PC-9 (cell line): ENCODE results near the gene GPC1. TPM values are rescaled to one million over a fixed set of nuclear protein-coding genes. Genes with fewer than 3 reads are reported as not detected.

Source experiments
- BruUV-seq: library from RNA; stranded (reverse); fragments of 400-500 nt; replicated peaks from 2 replicates; lab custom pipeline; 2021; lab: Mats Ljungman, UMichigan
- CTCF ChIA-PET: fragments of 300-600 bp; sonication (Branson Sonifier 250); formaldehyde crosslinking; loops from one replicate; lab custom pipeline; 2022; ENCODE audit warnings: antibody characterized with exemption; lab: Charles Lee
- POLR2A ChIA-PET: fragments of 300-600 bp; sonication (Branson Sonifier 250); formaldehyde crosslinking; loops from one replicate; lab custom pipeline; 2022; ENCODE audit warnings: antibody characterized with exemption; ENCODE audit not compliant: unreplicated experiment; lab: Charles Lee
- DNase-seq, 2 experiments: peaks; one replicate each; pipeline versions ENCODE4 v3.0.0 to v3.0.0-alpha.2; 2015 to 2022; ENCODE audit warnings: mixed read lengths in 1 of 2
- H2AFZ ChIP-seq: fragments of 200-600 bp; sonication (generic); 2 replicates; pipeline ENCODE4 v1.8.1; 2017; ENCODE audit warnings: antibody characterized with exemption
- H3F3A ChIP-seq: fragments of 200-600 bp; sonication (generic); 2 replicates; pipeline ENCODE4 v1.8.1; 2017; ENCODE audit warnings: antibody characterized with exemption, mild to moderate bottlenecking, low read depth; ENCODE audit not compliant: insufficient read depth
- H3K27ac ChIP-seq: fragments of 200-600 bp; sonication (generic); 2 replicates; pipeline ENCODE4 v1.6.1; 2016; ENCODE audit warnings: mixed run types
- H3K27me3 ChIP-seq: fragments of 200-600 bp; sonication (generic); 2 replicates; pipeline ENCODE4 v1.6.1; 2016; ENCODE audit warnings: low read depth, mixed run types; ENCODE audit not compliant: insufficient read depth
- H3K36me3 ChIP-seq: fragments of 200-600 bp; sonication (generic); 2 replicates; pipeline ENCODE4 v1.6.1; 2016; ENCODE audit warnings: low read depth, mixed run types
- H3K4me1 ChIP-seq: fragments of 200-600 bp; sonication (generic); replicated peaks from 2 replicates; pipeline ENCODE4 v1.6.1; 2016; ENCODE audit warnings: mixed run types; ENCODE audit not compliant: insufficient read depth
- H3K4me2 ChIP-seq: fragments of 200-600 bp; sonication (generic); 2 replicates; pipeline ENCODE4 v1.6.1; 2017; ENCODE audit warnings: mixed run types
- H3K4me3 ChIP-seq: fragments of 200-600 bp; sonication (generic); 2 replicates; pipeline ENCODE4 v1.6.1; 2016; ENCODE audit warnings: mixed run types
- H3K79me2 ChIP-seq: fragments of 200-600 bp; sonication (generic); 2 replicates; pipeline ENCODE4 v1.6.1; 2017; ENCODE audit warnings: low read depth, mixed run types
- H3K9me2 ChIP-seq: fragments of 200-600 bp; sonication (generic); 2 replicates; pipeline ENCODE4 v1.8.1; 2017; ENCODE audit warnings: mild to moderate bottlenecking; ENCODE audit not compliant: insufficient read depth
- H3K9me3 ChIP-seq: fragments of 200-600 bp; sonication (generic); 2 replicates; pipeline ENCODE4 v1.8.1; 2016; ENCODE audit warnings: low read depth; ENCODE audit not compliant: insufficient read depth
- H4K20me1 ChIP-seq: fragments of 200-600 bp; sonication (generic); 2 replicates; pipeline ENCODE4 v1.8.1; 2017; ENCODE audit not compliant: insufficient read depth
- CTCF ChIP-seq: fragments of 200-600 bp; sonication (generic); conservative IDR thresholded peaks from 2 replicates; pipeline ENCODE4 v1.6.1; 2017; ENCODE audit warnings: mixed run types, antibody characterized with exemption, mild to moderate bottlenecking, moderate library complexity
- EZH2 ChIP-seq: fragments of 200-600 bp; sonication (generic); IDR thresholded peaks from 2 replicates; pipeline ENCODE4 v1.8.0; 2017; ENCODE audit warnings: antibody characterized with exemption, low read depth
- intact Hi-C: fragments of 100-400 bp; cut with micrococcal nuclease; formaldehyde crosslinking; loops from one replicate; pipeline ENCODE4 v1.10.0; 2022; ENCODE audit not compliant: unreplicated experiment
- total RNA-seq: library from RNA; stranded (reverse); gene quantifications from 2 replicates; pipeline ENCODE4 v1.2.3, GENCODE V29; 2021

Gene GPC1
- total RNA-seq, 1 experiment from 2014 or later = 302 TPM

- H3K9me3 ChIP-seq = no peaks in the 10 kb centered on the region
- ChIA-PET POLR2A (no interaction called here), CTCF (no interaction called here)
- no peak for TF ChIP-seq EZH2
- no peak for TF ChIP-seq CTCF
- no peak for DNase-seq
- H3K4me3 ChIP-seq = no peak overlapping the region
- peaks cover 19% of the 10 kb centered on the region for H4K20me1 ChIP-seq
- no peak overlapping the region for H3K4me2 ChIP-seq
- intact Hi-C loops = no loop called here
- no peak overlapping the region for H3K27ac ChIP-seq
- H3K79me2 ChIP-seq = no peaks in the 10 kb centered on the region
- H2AFZ ChIP-seq = no peak overlapping the region
- H3K27me3 ChIP-seq = no peaks in the 10 kb centered on the region
- H3K4me1 ChIP-seq = peaks cover 7% of the 10 kb centered on the region
- peaks cover 24% of the 10 kb centered on the region; the same call in 1 of the 2 replicates for H3F3A ChIP-seq
- H3K9me2 ChIP-seq = no peaks in the 10 kb centered on the region
- BruUV-seq = no TSS peak
- no peaks in the 10 kb centered on the region for H3K36me3 ChIP-seq
These were observed 11.3 kb downstream of the GPC1 start for GRCh38 chr2:240446664-240447175.

GRCh38 chr2:240447331-240447730, 11.9 kb downstream of the GPC1 start:
- Histone ChIP-seq H3K4me2 (no peak overlapping the region), H3K27ac (no peak overlapping the region), H3K9me2 (no peaks in the 10 kb centered on the region), H3K36me3 (no peaks in the 10 kb centered on the region), H3K4me1 (peaks cover 13% of the 10 kb centered on the region), H3F3A (peaks cover 25% of the 10 kb centered on the region; the same call in 1 of the 2 replicates), H3K27me3 (no peaks in the 10 kb centered on the region), H3K9me3 (no peaks in the 10 kb centered on the region), H3K4me3 (no peak overlapping the region), H3K79me2 (no peaks in the 10 kb centered on the region), H2AFZ (no peak overlapping the region), H4K20me1 (peaks cover 19% of the 10 kb centered on the region)
- no TSS peak for BruUV-seq
- CTCF ChIA-PET = no interaction called here
- no peak for DNase-seq
- TF ChIP-seq EZH2 (no peak), CTCF (no peak)
- POLR2A ChIA-PET = no interaction called here
- intact Hi-C loops = no loop called here

GRCh38 chr2:240447934-240448333, 12.5 kb downstream of the GPC1 start:
- Histone ChIP-seq H3K27ac (no peak overlapping the region), H3K9me3 (no peaks in the 10 kb centered on the region), H3K36me3 (no peaks in the 10 kb centered on the region), H3K4me1 (peaks cover 14% of the 10 kb centered on the region), H4K20me1 (peaks cover 19% of the 10 kb centered on the region), H3K4me3 (no peak overlapping the region), H3F3A (peaks cover 25% of the 10 kb centered on the region; the same call in 1 of the 2 replicates), H3K79me2 (no peaks in the 10 kb centered on the region), H3K9me2 (no peaks in the 10 kb centered on the region), H2AFZ (no peak overlapping the region), H3K4me2 (no peak overlapping the region), H3K27me3 (no peaks in the 10 kb centered on the region)
- POLR2A ChIA-PET = no interaction called here
- intact Hi-C loops = no loop called here
- TF ChIP-seq CTCF (no peak), EZH2 (no peak)
- BruUV-seq = no TSS peak
- no peak for DNase-seq
- CTCF ChIA-PET = no interaction called here
